Panc1 (cell line): Measurements from ENCODE around the gene IER5L.

Experiments
- CTCF ChIP-seq: fragments of 450-650 bp; IDR thresholded peaks from 2 replicates; pipeline ENCODE4 v1.5.1; 2017; ENCODE audit warnings: mild to moderate bottlenecking
- POLR2AphosphoS5 ChIP-seq: IDR thresholded peaks from 2 replicates; pipeline ENCODE4 v1.6.1; 2012; ENCODE audit warnings: mild to moderate bottlenecking, low read depth, low read length, moderate library complexity
- REST ChIP-seq, 2 experiments: IDR thresholded peaks; 2 replicates each; pipeline ENCODE4 v1.6.1; 2011 to 2012; ENCODE audit warnings: low read depth in 2 of 2, control low read depth in 1 of 2, low read length in 1 of 2, mild to moderate bottlenecking in 1 of 2, moderate library complexity in 1 of 2; ENCODE audit not compliant: insufficient read depth in 1 of 2

GRCh38 chr9:129178568-129179382 is 714 bp upstream of the IER5L start:
- TF ChIP-seq CTCF (no peak), POLR2AphosphoS5 (no peak), REST (IDR thresholded peaks at IDR 0.05; ENCODE audit: insufficient read depth in 1 of 2, low read depth in 2 of 2, low read length in 1 of 2) (no peak)
